Measurements from ENCODE around the gene MYMK. TPM values are rescaled to one million over a fixed set of nuclear protein-coding genes. Genes with fewer than 3 reads are reported as not detected.
A peak's percentile ranks its signal among the peaks of the same experiment; 100 is the strongest.

Gene MYMK
- total RNA-seq, 1 donor from 2014 or later = not detected

DNA sequence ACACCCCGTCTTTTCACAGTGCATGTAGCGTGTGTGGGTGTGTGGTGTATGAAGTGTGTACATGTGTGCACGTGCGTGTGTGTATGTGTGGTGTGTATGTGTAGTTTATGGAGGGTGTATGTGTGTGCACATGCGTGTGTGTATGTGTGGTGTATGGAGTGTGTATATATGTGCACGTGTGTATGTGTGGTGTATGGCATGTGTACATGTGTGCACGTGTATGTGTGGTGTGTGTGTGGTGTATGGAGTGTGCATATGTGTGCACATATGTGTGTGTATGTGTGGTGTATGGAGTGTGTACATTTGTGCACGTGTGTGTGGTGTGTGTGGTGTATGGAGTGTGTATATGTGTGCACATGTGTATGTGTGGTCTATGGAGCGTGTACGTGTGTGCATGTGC is 13.2 kb downstream of the MYMK start:
- Mint-ChIP-seq H3K9me3 (no peaks in the 10 kb centered on the region), H3K36me3 (no peaks in the 10 kb centered on the region), H3K4me3 (no peak overlapping the region), H3K27ac (no peak overlapping the region), H3K4me1 (peaks cover 37% of the 10 kb centered on the region), H3K27me3 (ENCODE audit: low read depth) (no peaks in the 10 kb centered on the region)
- DNase-seq (ENCODE audit: low spot score in 2 of 2, unreplicated experiment in 2 of 2) = no peak
- TF ChIP-seq, protein P1, sequence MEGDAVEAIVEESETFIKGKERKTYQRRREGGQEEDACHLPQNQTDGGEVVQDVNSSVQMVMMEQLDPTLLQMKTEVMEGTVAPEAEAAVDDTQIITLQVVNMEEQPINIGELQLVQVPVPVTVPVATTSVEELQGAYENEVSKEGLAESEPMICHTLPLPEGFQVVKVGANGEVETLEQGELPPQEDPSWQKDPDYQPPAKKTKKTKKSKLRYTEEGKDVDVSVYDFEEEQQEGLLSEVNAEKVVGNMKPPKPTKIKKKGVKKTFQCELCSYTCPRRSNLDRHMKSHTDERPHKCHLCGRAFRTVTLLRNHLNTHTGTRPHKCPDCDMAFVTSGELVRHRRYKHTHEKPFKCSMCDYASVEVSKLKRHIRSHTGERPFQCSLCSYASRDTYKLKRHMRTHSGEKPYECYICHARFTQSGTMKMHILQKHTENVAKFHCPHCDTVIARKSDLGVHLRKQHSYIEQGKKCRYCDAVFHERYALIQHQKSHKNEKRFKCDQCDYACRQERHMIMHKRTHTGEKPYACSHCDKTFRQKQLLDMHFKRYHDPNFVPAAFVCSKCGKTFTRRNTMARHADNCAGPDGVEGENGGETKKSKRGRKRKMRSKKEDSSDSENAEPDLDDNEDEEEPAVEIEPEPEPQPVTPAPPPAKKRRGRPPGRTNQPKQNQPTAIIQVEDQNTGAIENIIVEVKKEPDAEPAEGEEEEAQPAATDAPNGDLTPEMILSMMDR (IDR thresholded peaks at IDR 0.05; ENCODE audit: unreplicated experiment) = no peak

DNA sequence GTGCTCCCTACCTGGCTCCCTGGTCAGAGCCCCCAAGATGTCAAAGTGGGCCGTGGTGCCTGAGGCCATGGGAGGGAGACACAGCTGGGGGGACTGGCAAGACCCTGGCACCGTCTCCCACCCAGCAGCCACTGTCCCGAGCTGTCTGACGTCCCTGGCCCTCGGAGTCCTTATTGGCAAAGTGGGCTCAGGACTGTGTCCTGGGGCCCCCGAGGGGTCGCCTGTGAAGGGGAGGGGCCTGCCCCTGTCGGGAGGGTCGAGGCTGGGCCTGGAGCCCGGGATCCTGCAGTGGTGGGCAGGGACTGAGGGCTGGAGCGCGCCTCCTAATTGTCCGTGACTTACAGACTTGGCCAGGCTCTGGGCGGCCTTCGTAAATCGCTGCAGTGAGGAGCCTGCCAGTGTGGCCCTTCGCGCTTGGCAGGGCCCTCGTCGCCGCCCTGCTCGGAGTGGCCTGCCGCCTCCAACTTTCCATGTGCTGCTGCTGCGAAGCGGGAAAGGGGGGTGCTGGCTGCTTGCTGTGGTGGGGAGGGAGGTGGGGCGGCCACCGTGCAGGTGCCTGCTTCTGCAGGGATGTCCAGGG is 13.7 kb downstream of the MYMK start:
- no peaks in the 10 kb centered on the region for H3K27me3 Mint-ChIP-seq (ENCODE audit: low read depth)
- H3K4me1 Mint-ChIP-seq = peaks cover 38% of the 10 kb centered on the region
- H3K36me3 Mint-ChIP-seq = no peaks in the 10 kb centered on the region
- H3K4me3 Mint-ChIP-seq = no peak overlapping the region
- no peak overlapping the region for H3K27ac Mint-ChIP-seq
- no peak for DNase-seq (ENCODE audit: low spot score in 2 of 2, unreplicated experiment in 2 of 2)
- H3K9me3 Mint-ChIP-seq = no peaks in the 10 kb centered on the region
- TF ChIP-seq, protein P1 (IDR thresholded peaks at IDR 0.05; ENCODE audit: unreplicated experiment) = no peak

DNA sequence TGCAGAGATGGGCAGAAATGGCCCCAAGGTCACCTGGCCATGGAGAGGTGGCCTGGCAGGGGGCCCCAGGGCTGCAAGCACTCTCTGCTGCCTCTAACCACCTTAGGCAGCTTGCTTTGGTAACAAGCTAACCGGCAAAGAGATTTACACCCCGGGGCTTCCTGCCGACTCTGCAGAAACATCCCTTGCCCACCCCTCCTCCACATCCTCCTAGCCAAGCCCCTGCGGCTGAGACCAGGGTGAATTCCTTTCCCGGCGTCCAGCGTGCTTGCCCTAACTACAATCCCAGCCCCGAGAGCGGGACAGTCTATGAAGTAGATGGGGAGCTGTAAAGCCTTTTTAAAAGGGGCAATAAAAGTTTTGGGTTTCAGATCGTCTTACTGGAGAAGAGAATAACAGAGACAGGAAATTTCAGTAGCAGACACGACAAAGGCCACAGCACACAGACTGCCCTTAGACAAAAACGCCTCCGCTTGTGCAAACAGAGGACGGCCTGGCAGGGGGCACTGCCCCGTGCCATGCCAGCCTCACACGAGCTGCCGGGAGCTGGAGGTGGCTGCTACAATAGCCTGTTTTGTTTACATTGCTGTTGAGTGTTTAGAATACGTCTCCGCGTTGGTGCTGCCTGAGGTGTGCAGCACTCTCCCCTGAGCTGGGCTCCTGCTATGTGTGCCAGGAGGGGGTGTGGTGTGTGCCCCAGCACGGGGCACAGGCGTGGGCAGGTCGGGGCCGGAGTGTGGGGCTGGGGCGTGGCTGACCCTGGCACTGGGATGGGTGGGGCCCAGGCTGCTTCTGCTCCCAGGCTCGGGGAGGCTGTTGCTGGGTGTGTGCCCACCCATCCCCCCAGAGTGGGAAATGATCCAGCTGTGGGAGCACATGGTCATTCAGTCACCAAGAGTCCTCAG is 15.3 kb downstream of the MYMK start:
- Mint-ChIP-seq H3K4me3 (peak overlapping the region; percentile 32), H3K36me3 (no peaks in the 10 kb centered on the region), H3K27me3 (ENCODE audit: low read depth) (no peaks in the 10 kb centered on the region), H3K27ac (peak overlapping the region; percentile 72), H3K4me1 (peaks cover 34% of the 10 kb centered on the region), H3K9me3 (no peaks in the 10 kb centered on the region)
- TF ChIP-seq, protein P1 (IDR thresholded peaks at IDR 0.05; ENCODE audit: unreplicated experiment) = no peak
- peak in 1 of 2 experiments; percentile 66 for DNase-seq (ENCODE audit: low spot score in 2 of 2, unreplicated experiment in 2 of 2)

DNA sequence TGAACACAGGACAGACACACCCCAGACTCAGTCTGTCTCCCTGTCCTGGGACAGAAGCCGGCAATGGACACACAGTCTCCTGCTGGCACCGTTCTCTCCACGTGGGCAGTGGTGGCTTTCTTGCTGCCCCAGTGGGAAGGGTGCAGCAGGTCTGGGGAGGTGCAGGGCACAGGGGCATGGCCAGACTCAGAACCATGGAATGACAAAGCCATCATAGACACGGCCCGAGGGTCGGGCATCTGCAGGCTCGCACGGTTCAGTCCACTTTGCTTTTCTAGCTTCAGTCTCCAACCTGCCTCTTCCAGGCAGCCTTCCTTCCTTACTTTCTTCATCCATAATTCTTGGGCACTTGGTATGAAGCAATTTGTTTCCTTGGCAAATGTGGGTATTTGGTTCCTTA is 16.7 kb downstream of the MYMK start:
- Mint-ChIP-seq H3K4me3 (no peak overlapping the region), H3K27ac (no peak overlapping the region), H3K27me3 (ENCODE audit: low read depth) (no peaks in the 10 kb centered on the region), H3K4me1 (peaks cover 26% of the 10 kb centered on the region), H3K9me3 (peaks cover 5% of the 10 kb centered on the region), H3K36me3 (no peaks in the 10 kb centered on the region)
- no peak for DNase-seq (ENCODE audit: low spot score in 2 of 2, unreplicated experiment in 2 of 2)
- TF ChIP-seq, protein P1 (IDR thresholded peaks at IDR 0.05; ENCODE audit: unreplicated experiment) = no peak

DNA sequence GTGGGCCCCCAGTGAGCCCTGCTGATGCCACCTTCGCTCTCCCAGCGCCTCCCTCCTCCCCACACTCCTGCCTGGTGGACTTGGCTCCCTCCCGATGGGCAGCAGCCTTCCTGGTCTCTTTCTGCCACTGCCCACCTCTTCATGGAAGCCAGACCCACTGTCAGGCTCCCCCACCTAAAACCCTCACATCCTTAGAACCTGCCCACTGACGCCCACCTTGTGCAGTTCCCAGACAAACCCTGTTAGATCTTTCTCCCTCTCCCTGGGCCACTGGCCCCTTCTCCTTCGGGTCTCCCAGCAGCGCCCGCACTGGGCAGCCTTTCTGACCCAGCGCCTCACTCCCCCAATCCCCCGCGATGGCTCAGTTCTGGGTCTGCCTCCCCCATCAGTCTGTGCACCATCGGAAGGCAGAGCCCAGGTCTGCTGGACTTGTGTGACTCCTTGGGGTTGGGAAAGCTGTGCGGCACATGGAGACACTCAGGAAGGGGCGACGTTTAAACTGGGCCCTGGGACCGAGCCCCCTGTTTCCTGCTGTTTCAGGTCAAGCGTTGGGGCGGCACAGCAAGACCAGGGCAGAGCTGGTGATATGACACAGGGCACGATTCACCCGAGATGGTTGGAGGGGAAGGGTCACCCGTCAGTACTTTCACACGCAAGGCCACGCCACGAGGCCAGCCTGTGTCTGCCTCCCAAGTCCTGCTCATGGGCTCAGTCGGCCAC is 17.4 kb downstream of the MYMK start:
- Mint-ChIP-seq H3K27ac (no peak overlapping the region), H3K4me3 (no peak overlapping the region), H3K36me3 (no peaks in the 10 kb centered on the region), H3K27me3 (ENCODE audit: low read depth) (no peaks in the 10 kb centered on the region), H3K4me1 (peaks cover 26% of the 10 kb centered on the region), H3K9me3 (peaks cover 8% of the 10 kb centered on the region)
- DNase-seq (ENCODE audit: low spot score in 2 of 2, unreplicated experiment in 2 of 2) = no peak
- TF ChIP-seq, protein P1 (IDR thresholded peaks at IDR 0.05; ENCODE audit: unreplicated experiment) = no peak
